Sigmoid colon (tissue), 4 donors: ENCODE results near the gene SHISA6.

Source experiments
- CTCF ChIP-seq, 4 experiments: fragments of 450-650 bp in 3 of 4; fragments of 200-600 bp in 1 of 4; IDR thresholded peaks; one replicate each; pipeline ENCODE4 v1.5.1; 2016 to 2019; ENCODE audit warnings: antibody characterized with exemption in 4 of 4, mild to moderate bottlenecking in 3 of 4, moderate library complexity in 2 of 4
- EP300 ChIP-seq, 4 donors: sonication (generic); formaldehyde crosslinking; IDR thresholded peaks; one replicate each; pipeline ENCODE4 v1.6.1; 2017; ENCODE audit warnings: antibody characterized with exemption in 4 of 4
- POLR2A ChIP-seq, 2 donors: fragments of 450-650 bp; IDR thresholded peaks; one replicate each; pipeline ENCODE4 v1.6.1; 2016; ENCODE audit warnings: antibody characterized with exemption in 2 of 2, mild to moderate bottlenecking in 2 of 2, moderate library complexity in 2 of 2
- POLR2AphosphoS5 ChIP-seq, 4 donors: sonication (generic); formaldehyde crosslinking; IDR thresholded peaks; one replicate each; pipeline ENCODE4 v1.6.1; 2017; ENCODE audit warnings: antibody characterized with exemption in 4 of 4

- TF ChIP-seq CTCF (IDR thresholded peaks at IDR 0.05), result no peak
- no peak for TF ChIP-seq POLR2A (IDR thresholded peaks at IDR 0.05)
- TF ChIP-seq POLR2AphosphoS5 (IDR thresholded peaks at IDR 0.05), result no peak
- TF ChIP-seq EP300 (IDR thresholded peaks at IDR 0.05), result no peak
These were observed 1.5 kb upstream of the SHISA6 start for GRCh38 chr17:11239379-11239970.
